Fibroblast of villous mesenchyme (primary cell): ENCODE measurements around the gene PI4K2A. TPM values are rescaled to one million over a fixed set of nuclear protein-coding genes. Genes with fewer than 3 reads are reported as not detected.
A peak's percentile ranks its signal among the peaks of the same experiment; 100 is the strongest.

Experiments used
- DNase-seq: peaks from one replicate; pipeline ENCODE4 v3.0.0-alpha.2; 2010; ENCODE audit warnings: low read depth
- H3K4me3 ChIP-seq: 2 replicates; pipeline ENCODE4 v1.5.1; 2011; ENCODE audit warnings: low read depth, mild to moderate bottlenecking, low read length
- total RNA-seq: library from RNA; depleted of rRNA; stranded (reverse); fragments of >200 nt; gene quantifications from 2 replicates; pipeline ENCODE4 v1.2.3, GENCODE V29; 2012
- TF ChIP-seq, protein P1 (sequence below): IDR thresholded peaks from 2 replicates; pipeline ENCODE4 v1.5.1; 2012; ENCODE audit warnings: low read depth, mild to moderate bottlenecking, low read length; ENCODE audit not compliant: insufficient read depth

The PI4K2A gene
- total RNA-seq, 1 donor, result 25.0 TPM

DNA sequence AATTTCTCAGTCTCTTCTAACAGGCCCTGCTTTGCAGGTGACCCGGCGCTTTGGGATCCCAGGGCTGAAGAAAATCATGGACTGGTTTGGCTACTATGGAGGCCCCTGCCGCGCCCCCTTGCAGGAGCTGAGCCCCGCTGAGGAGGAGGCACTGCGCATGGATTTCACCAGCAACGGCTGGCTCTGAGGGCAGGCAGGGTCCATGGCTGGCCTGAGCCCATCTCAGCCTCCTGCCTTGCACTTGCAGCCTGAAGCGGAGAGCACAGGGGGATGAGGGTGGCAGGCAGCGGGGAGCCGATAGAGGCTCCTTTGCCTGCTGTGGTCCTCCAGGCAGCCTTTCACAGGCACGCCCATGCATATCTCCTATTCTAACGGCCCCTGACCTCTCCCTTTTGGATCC lies 29.0 kb upstream of the PI4K2A start:
- H3K4me3 ChIP-seq, result no peak overlapping the region
- DNase-seq, result no peak
- TF ChIP-seq, protein P1, sequence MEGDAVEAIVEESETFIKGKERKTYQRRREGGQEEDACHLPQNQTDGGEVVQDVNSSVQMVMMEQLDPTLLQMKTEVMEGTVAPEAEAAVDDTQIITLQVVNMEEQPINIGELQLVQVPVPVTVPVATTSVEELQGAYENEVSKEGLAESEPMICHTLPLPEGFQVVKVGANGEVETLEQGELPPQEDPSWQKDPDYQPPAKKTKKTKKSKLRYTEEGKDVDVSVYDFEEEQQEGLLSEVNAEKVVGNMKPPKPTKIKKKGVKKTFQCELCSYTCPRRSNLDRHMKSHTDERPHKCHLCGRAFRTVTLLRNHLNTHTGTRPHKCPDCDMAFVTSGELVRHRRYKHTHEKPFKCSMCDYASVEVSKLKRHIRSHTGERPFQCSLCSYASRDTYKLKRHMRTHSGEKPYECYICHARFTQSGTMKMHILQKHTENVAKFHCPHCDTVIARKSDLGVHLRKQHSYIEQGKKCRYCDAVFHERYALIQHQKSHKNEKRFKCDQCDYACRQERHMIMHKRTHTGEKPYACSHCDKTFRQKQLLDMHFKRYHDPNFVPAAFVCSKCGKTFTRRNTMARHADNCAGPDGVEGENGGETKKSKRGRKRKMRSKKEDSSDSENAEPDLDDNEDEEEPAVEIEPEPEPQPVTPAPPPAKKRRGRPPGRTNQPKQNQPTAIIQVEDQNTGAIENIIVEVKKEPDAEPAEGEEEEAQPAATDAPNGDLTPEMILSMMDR, result no peak

DNA sequence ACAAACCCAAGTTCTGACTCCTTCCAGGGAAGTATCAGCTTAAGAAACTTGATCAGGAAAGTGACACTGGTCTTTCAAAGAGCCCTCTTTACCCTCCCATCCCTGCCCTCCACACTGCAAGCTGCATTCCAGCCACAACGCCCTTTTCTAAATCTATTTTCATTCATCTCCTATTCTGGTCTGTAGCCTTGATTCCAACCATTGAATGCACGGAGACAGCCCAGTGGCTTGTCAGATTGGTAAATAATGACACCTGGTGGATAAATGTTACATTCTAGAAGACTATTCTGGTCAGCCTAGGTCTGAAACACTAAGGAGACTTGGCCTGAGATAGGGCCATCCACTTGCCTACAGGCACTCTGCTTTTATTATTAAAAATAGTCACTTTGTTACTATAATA lies 28.1 kb upstream of the PI4K2A start:
- TF ChIP-seq, protein P1, result peak; percentile 39
- no peak overlapping the region for H3K4me3 ChIP-seq
- peak; percentile 48 for DNase-seq

DNA sequence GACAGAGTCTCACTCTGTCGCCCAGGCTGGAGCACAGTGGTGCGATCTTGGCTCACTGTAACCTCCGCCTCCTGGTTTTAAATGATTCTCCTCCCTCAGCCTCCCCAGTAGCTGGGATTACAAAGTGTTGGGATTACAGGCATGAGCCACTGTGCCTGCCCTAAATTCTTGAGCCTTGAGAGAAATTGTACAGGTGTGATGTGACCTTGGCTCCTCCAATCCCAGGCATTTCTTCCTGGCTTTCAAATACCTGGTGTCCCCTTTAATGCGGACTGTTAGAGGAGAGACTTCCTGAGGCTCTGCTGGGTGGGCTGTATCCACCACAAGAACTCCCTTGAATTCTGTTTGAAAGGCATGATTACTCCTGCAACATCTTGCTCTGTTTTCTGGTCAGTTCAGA lies 22.2 kb upstream of the PI4K2A start:
- H3K4me3 ChIP-seq, result no peak overlapping the region
- no peak for DNase-seq
- TF ChIP-seq, protein P1, result no peak

DNA sequence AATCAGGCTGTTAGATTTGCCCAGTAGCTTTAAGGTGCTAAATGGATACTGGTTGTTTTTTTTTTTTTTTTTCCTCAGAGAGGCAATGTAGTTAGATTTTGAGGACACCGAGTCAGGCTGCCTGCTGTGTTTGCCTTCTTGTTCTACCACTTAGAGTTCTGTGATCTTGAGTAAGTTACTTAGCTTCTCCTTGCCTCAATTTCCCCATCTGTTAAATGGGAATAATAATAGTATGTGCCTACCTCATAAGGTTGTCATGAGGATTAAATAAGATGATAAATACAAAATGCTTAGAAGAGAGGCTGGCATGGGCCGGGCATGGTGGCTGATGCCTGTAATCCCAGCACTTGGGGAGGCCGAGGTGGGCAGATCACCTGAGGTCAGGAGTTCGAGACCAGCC lies 21.7 kb upstream of the PI4K2A start:
- TF ChIP-seq, protein P1, result no peak
- DNase-seq, result no peak
- no peak overlapping the region for H3K4me3 ChIP-seq

DNA sequence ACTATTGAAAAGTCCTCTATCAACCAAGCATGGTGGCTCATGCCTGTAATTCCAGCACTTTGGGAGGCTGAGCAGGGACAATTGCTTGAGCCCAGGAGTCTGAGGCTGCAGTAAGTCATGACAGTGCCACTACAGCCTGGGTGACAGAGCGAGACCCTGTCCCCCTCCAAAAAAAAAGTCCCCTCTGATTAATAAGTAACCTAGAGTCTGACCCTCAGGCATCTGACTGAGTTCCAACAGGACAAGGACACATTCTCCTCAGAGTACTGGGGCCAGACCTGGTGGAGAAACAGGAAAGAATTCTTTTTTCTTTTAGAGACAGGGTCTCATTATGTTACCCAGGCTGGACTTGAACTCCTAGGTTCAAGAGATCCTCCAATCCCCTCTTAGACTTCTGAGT lies 17.2 kb upstream of the PI4K2A start:
- no peak for DNase-seq
- no peak overlapping the region for H3K4me3 ChIP-seq

DNA sequence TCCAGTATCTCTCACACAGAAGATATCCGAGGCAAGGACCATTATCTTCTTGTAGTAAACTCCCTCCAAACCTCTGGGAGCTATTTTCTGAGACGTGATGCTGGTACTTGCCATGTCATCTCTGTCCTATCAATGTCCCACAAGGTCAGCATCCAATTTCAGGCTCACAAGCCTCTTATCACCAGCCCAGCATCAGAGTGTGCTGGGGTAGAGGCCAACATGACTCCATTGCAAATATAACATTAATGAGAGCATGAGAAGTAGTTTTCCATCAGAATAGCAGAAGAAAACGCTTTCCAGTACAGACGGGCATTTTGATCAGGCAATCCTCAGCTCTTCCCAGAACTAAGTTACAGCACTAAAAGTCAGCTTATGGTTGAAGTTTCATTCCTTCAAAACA lies 12.7 kb upstream of the PI4K2A start:
- H3K4me3 ChIP-seq, result no peak overlapping the region
- TF ChIP-seq, protein P1, result no peak
- DNase-seq, result no peak

More for the DNA sequence above, 17.2 kb upstream of the PI4K2A start:
- TF ChIP-seq, protein P1, result no peak

DNA sequence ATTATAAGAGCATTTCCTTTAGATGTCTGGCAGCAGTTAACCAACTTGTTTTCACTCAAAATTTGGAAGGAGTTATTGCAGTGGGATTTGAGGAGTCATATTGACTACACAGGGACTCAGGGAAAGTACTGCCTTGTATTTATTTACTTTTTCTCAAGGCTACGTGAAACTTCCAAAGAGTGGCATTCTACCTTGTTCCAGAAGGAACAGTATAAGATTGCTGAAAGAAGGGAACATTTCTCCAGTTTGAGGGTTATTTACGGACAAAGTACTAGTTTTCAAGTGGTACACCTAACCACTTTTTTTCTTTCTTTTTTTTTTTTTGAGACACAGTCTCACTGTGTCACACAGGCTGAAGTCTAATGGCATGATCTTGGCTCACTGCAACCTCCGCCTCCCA lies 12.2 kb upstream of the PI4K2A start:
- peak; percentile 6 for DNase-seq
- TF ChIP-seq, protein P1, result no peak
- H3K4me3 ChIP-seq, result no peak overlapping the region
